GM21390 (cell line): Measurements from ENCODE around the gene MYBL2.
"Not testable (repeated sequence)": the region's sequence is repeated elsewhere in the genome, so short reads cannot be mapped to it uniquely, and the experiment has no call there.

Experiments used
- ATAC-seq: cut with Tn5 transposase; IDR thresholded peaks from one replicate; pipeline ENCODE4 v1.9.1; 2021; ENCODE audit not compliant: unreplicated experiment

Gene MYBL2

DNA sequence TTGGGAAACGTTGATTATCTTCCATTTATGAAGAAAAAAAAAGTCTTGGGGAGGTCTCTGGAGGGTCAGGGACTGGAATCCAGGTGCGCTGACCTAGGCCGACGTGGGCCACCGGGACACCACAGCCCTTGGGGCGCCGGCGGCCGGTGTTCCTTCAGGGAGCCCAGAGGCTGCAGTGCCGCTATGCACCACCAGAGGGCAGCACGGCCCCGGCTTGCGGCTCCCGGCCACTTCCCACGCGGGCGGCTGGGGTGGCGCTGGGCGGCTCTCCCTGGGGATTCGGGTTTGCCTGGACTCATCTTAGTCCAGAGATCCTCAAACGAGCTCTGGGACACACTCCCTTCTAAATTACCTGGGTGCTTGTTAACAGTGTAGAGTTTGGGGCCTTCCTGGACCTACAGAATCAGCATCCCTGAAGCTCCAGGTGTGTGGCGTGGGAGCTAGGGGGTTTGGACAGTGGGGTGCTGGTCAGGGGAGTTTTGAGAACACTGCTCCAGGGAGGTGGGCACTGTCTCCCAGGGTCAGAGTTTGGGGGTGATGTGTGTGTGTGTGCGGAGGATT lies 82.9 kb downstream of the MYBL2 start:
- ATAC-seq: no peak

GRCh38 chr20:43750774-43751166 lies 83.9 kb downstream of the MYBL2 start:
- no peak for ATAC-seq

DNA sequence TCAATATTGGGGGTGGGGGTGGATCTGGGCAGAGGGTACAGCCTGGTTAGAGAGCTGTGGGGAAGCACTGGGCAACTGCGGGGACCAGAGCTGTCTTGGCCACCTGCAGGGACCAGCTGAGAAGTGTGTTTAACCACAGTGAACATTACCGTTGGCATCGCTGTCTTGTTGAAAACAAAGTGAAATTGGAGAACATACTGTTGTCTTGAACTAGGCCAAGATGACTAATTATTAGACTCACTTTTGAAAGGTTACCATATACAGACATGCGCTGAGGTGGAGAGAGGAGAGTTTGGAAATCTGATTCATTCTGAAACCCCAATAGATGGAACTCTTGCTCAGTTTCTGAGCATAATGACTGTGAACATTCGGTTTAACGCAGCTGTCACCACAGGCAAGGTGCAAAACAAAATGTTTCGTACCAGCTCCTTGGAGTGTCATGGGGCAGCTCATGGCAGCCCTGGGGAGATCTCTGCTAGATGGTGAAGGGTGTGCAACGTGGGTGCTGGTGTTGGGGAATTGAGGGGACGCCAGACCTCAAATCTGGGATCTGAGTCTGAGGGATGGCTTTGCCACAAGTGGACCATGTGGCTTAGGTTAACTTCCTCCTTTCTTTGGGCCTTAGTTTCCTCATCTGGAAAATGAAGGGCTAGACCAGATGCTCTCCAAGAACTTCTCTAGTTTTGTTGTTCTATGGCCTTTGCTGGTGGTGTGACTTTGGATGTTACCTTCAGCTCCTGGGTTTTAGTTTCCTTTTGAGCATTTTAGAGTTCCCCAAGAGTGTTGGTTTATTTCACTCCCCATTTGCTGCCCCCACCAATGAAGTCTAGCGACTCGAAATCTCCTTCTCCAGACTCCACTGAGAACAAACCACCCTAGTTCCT lies 84.5 kb downstream of the MYBL2 start:
- peak; percentile 75 for ATAC-seq

- ATAC-seq: no peak
These were observed 85.1 kb downstream of the MYBL2 start for GRCh38 chr20:43752051-43752360.

DNA sequence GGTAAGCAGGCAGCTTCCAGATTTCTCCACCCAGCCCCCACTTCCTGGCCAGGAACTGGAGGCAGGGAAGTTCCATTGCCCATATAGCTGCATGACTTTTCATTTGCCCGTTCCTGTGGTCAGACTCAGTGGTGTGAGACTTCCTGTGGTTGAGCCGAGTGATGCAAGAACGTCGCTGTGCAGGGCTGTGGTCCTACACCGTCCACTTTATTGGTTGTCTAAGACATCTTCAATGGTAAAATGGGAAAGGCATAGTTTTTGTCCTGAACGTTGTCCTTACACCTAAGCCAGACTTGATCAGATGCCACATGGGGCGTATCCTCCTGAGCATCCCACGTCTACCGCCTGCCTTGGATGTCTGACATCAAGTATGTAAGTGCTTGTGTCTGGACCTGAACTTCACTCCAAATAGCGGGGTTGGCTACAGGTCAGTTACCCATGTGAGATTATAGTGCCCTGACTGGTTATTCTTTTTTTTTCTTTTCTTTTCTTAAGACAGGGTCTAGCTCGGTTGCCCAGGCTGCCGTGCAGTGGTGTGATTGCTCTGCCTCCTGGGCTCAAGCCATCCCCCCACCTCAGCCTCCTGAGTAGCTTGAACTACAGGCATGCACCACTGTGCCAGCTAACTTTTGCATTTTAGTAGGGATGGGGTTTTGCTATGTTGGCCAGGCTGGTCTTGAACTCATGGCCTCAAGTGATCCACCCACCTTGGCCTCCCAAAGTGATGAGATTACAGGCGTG lies 85.8 kb downstream of the MYBL2 start:
- ATAC-seq: no peak

DNA sequence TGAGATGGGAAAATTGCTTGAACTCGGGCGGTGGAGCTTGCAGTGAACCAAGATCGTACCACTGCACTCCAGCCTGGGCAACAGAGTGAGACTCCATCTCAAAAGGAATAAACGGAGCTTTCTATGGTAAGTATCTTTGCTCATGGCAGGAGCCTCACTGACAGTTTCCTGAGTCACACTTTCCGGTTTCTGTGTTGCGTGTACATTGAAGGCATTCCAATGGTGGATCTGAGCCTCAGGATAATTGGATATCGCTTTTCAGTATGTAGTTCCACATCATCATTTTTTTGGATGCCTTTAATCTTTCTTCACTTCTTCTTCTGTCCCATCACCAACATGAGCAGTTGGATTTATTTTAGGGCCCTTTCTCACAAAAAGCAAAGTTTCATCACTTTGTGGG lies 88.5 kb downstream of the MYBL2 start:
- no peak for ATAC-seq

DNA sequence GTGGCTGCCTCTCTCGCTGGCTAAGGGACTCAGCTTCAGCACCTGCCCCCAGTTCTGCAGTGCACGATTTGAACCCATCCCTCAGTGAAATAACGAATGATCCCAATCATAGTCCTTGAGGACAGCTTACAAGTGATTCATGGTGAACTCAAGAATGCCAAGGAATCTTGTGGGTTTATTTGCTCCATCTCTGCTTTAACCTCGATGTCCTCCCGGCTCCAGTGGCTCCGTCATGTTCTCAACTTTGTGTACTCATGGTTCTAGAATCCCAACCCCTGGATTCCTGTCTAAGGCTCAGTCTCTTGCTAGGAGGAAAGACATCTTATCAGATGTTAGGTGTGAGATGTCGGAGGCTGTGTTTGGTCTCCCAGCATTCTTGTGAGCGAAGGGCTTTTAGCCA lies 88.9 kb downstream of the MYBL2 start:
- no peak for ATAC-seq

DNA sequence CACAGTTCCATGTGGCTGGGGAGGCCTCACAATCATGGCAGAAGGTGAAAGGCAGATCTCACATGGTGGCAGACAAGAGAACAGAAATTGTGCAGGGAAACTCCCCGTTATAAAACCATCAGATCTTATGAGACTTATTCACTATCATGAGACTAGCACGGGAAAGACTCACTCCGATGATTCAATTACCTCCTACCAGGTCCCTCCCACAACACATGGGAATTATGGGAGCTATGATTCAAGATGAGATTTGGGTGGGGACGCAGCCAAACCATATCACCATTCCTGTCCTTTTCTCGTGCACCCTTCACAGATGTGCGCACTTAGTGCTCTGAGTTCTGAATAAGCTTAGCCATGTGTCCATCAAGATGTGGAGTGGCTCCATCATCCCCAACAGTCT lies 91.0 kb downstream of the MYBL2 start:
- ATAC-seq: not testable (repeated sequence)

- no peak for ATAC-seq
These were observed 94.7 kb downstream of the MYBL2 start for GRCh38 chr20:43761386-43762340.

- ATAC-seq: no peak
These were observed 96.0 kb downstream of the MYBL2 start for GRCh38 chr20:43762911-43763310.

DNA sequence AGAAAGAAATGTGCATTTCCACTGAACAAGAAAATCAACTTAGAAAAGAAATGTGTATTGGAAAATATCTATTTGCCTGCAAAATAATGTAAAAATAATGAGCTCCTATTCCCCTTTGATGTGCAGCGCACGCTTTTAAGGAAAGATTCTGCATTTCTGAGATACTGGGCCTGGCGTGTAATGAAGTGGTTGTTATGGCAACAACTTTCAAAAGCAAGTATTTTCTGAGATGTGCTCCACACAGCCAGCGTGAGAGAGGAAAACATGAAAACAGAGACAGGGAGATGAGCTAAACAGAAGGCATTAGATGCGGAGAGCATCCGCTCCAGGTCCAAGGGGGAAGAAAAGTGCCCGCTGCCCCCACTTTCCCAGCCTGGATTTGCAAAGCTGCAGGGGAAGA lies 99.0 kb downstream of the MYBL2 start:
- no peak for ATAC-seq
